Esophagus (tissue), 2 donors: Measurements from ENCODE around the gene UNC13D. TPM values are rescaled to one million over a fixed set of nuclear protein-coding genes. Genes with fewer than 3 reads are reported as not detected.
A peak's percentile ranks its signal among the peaks of the same experiment; 100 is the strongest.
"Not testable (repeated sequence)": the region's sequence is repeated elsewhere in the genome, so short reads cannot be mapped to it uniquely, and the experiment has no call there.

Experiments used
- H3K27ac ChIP-seq, 2 donors: one replicate each; pipeline ENCODE4 v1.5.1; 2013; ENCODE audit warnings: low read depth in 2 of 2, mild to moderate bottlenecking in 2 of 2, inconsistent platforms in 1 of 2, low read length in 1 of 2, moderate library complexity in 1 of 2
- H3K27me3 ChIP-seq, 2 donors: one replicate each; pipeline ENCODE4 v1.6.1; 2013; ENCODE audit warnings: low read length in 2 of 2, control low read depth in 1 of 2, mild to moderate bottlenecking in 1 of 2; ENCODE audit not compliant: insufficient read depth in 2 of 2, control insufficient read depth in 1 of 2
- H3K36me3 ChIP-seq, 2 donors: one replicate each; pipeline ENCODE4 v1.6.1; 2013; ENCODE audit warnings: low read length in 1 of 2; ENCODE audit not compliant: control insufficient read depth in 2 of 2, insufficient read depth in 2 of 2
- H3K4me1 ChIP-seq, 2 donors: one replicate each; pipeline ENCODE4 v1.6.1; 2013; ENCODE audit warnings: low read length in 1 of 2; ENCODE audit not compliant: control insufficient read depth in 2 of 2, insufficient read depth in 2 of 2
- H3K4me3 ChIP-seq, 2 donors: one replicate each; pipeline ENCODE4 v1.5.1; 2013; ENCODE audit warnings: low read length in 2 of 2, mild to moderate bottlenecking in 2 of 2, low read depth in 1 of 2, moderate library complexity in 1 of 2
- H3K9me3 ChIP-seq, 2 donors: one replicate each; pipeline ENCODE4 v1.6.1; 2013; ENCODE audit warnings: mild to moderate bottlenecking in 2 of 2, low read depth in 1 of 2, low read length in 1 of 2, moderate library complexity in 1 of 2; ENCODE audit not compliant: control insufficient read depth in 2 of 2, insufficient read depth in 1 of 2
- WGBS, 2 donors: extraction: QIAGEN DNeasy Blood & Tissue Kit; methylation state at CpG; one replicate each; pipeline ENCODE4 v1.1.7; 2013; 5-methylcytosine and 5-hydroxymethylcytosine counted together
- polyA plus RNA-seq, 2 donors: library from polyadenylated mRNA; stranded (reverse); fragments of 200-250 nt; gene quantifications; one replicate each; pipeline ENCODE4 v1.2.3, GENCODE V29; 2013
- donor health status: healthy with polysubstance abuse.
- donor health status: Bipolar disorder and iron deficiency.

Gene UNC13D
- polyA plus RNA-seq, 2 donors = 21.0 to 22.4 TPM

GRCh38 chr17:75865404-75866188, 21.4 kb upstream of the UNC13D start:
- H3K36me3 ChIP-seq, H3K9me3 ChIP-seq, H3K4me3 ChIP-seq, H3K4me1 ChIP-seq, H3K27me3 ChIP-seq: not testable (repeated sequence)
- 75 to 78% methylated on average over 16 to 17 of the region's 17 CpGs for WGBS, 2 donors
- H3K27ac ChIP-seq = peak overlapping the region; percentile 38 to 67

GRCh38 chr17:75864887-75865286, 20.7 kb upstream of the UNC13D start:
- not testable (repeated sequence) for H3K4me1 ChIP-seq, H3K27me3 ChIP-seq, H3K9me3 ChIP-seq, H3K4me3 ChIP-seq, H3K36me3 ChIP-seq
- H3K27ac ChIP-seq = peak overlapping the region; percentile 70 to 86
- 59 to 73% methylated on average over 4 of the region's 4 CpGs for WGBS, 2 donors

- WGBS, 2 donors = 12 to 27% methylated on average over 8 of the region's 8 CpGs
- peak overlapping the region; percentile 70 to 86 for H3K27ac ChIP-seq
These were observed 20.3 kb upstream of the UNC13D start for GRCh38 chr17:75864448-75864871.

GRCh38 chr17:75861927-75862317, 17.7 kb upstream of the UNC13D start:
- H3K27ac ChIP-seq = peak overlapping the region in 1 of 2 donors; percentile 57
- no peaks in the 10 kb centered on the region for H3K27me3 ChIP-seq
- H3K4me1 ChIP-seq = peaks cover 0 to 2% of the 10 kb centered on the region in 2 donors
- no peaks in the 10 kb centered on the region for H3K9me3 ChIP-seq
- no peaks in the 10 kb centered on the region for H3K36me3 ChIP-seq
- 67 to 72% methylated on average over 9 of the region's 9 CpGs for WGBS, 2 donors
- no peak overlapping the region for H3K4me3 ChIP-seq

More at GRCh38 chr17:75864448-75864871, 20.3 kb upstream of the UNC13D start:
- H3K27me3 ChIP-seq = no peaks in the 10 kb centered on the region
- H3K4me3 ChIP-seq = no peak overlapping the region
- H3K36me3 ChIP-seq = no peaks in the 10 kb centered on the region
- peaks cover under 1 to 3% of the 10 kb centered on the region in 2 donors for H3K4me1 ChIP-seq
- H3K9me3 ChIP-seq = no peaks in the 10 kb centered on the region

GRCh38 chr17:75859358-75859757, 15.2 kb upstream of the UNC13D start:
- WGBS, 2 donors = 77 to 84% methylated on average over 10 of the region's 10 CpGs
- H3K36me3 ChIP-seq, H3K27me3 ChIP-seq, H3K4me1 ChIP-seq, H3K4me3 ChIP-seq, H3K9me3 ChIP-seq: not testable (repeated sequence)
- H3K27ac ChIP-seq = peak overlapping the region; percentile 0 to 30

GRCh38 chr17:75856062-75856756, 12.0 kb upstream of the UNC13D start:
- WGBS, 2 donors = 2 to 3% methylated on average over 23 to 24 of the region's 24 CpGs
- no peaks in the 10 kb centered on the region for H3K9me3 ChIP-seq
- H3K27me3 ChIP-seq = no peaks in the 10 kb centered on the region
- peaks cover 0 to 8% of the 10 kb centered on the region in 2 donors for H3K4me1 ChIP-seq
- H3K36me3 ChIP-seq = peaks cover 2 to 3% of the 10 kb centered on the region in 2 donors
- peak overlapping the region; percentile 82 to 95 for H3K4me3 ChIP-seq
- H3K27ac ChIP-seq = peak overlapping the region; percentile 95 to 98

GRCh38 chr17:75855310-75856061, 11.3 kb upstream of the UNC13D start, which contains the start of gene WBP2:
TSS of gene WBP2 (minus strand) at chr17:75855335. CDS start at chr17:75855297, 38 bp downstream.
- Histone ChIP-seq H3K36me3 (peaks cover 8 to 10% of the 10 kb centered on the region in 2 donors), H3K9me3 (no peaks in the 10 kb centered on the region), H3K27me3 (no peaks in the 10 kb centered on the region), H3K4me3 (peak within 1 kb of the TSS; percentile 82 to 95), H3K4me1 (peaks cover 0 to 8% of the 10 kb centered on the region in 2 donors), H3K27ac (peak within 1 kb of the TSS; percentile 95 to 98)
- 0% methylated on average over 58 of the region's 58 CpGs for WGBS, 2 donors

GRCh38 chr17:75854881-75855309, 10.7 kb upstream of the UNC13D start:
- Histone ChIP-seq H3K27me3 (no peaks in the 10 kb centered on the region), H3K4me3 (peak overlapping the region; percentile 47 to 80), H3K9me3 (no peaks in the 10 kb centered on the region), H3K36me3 (peaks cover 8 to 11% of the 10 kb centered on the region in 2 donors), H3K4me1 (peaks cover 0 to 8% of the 10 kb centered on the region in 2 donors), H3K27ac (peak overlapping the region; percentile 93 to 96)
- WGBS, 2 donors = 0 to 1% methylated on average over 19 of the region's 19 CpGs

- no peaks in the 10 kb centered on the region for H3K27me3 ChIP-seq
- peak overlapping the region; percentile 93 to 96 for H3K27ac ChIP-seq
- peaks cover 0 to 8% of the 10 kb centered on the region in 2 donors for H3K4me1 ChIP-seq
- H3K9me3 ChIP-seq = no peaks in the 10 kb centered on the region
- peak overlapping the region; percentile 47 to 80 for H3K4me3 ChIP-seq
- peaks cover 10 to 18% of the 10 kb centered on the region in 2 donors for H3K36me3 ChIP-seq
- WGBS, 2 donors = 17 to 18% methylated on average over 7 of the region's 7 CpGs
These were observed 10.0 kb upstream of the UNC13D start for GRCh38 chr17:75854101-75854748.
